Measurements from ENCODE around the gene FOCAD.
"Not testable (repeated sequence)": the region's sequence is repeated elsewhere in the genome, so short reads cannot be mapped to it uniquely, and the experiment has no call there.

The FOCAD gene

DNA sequence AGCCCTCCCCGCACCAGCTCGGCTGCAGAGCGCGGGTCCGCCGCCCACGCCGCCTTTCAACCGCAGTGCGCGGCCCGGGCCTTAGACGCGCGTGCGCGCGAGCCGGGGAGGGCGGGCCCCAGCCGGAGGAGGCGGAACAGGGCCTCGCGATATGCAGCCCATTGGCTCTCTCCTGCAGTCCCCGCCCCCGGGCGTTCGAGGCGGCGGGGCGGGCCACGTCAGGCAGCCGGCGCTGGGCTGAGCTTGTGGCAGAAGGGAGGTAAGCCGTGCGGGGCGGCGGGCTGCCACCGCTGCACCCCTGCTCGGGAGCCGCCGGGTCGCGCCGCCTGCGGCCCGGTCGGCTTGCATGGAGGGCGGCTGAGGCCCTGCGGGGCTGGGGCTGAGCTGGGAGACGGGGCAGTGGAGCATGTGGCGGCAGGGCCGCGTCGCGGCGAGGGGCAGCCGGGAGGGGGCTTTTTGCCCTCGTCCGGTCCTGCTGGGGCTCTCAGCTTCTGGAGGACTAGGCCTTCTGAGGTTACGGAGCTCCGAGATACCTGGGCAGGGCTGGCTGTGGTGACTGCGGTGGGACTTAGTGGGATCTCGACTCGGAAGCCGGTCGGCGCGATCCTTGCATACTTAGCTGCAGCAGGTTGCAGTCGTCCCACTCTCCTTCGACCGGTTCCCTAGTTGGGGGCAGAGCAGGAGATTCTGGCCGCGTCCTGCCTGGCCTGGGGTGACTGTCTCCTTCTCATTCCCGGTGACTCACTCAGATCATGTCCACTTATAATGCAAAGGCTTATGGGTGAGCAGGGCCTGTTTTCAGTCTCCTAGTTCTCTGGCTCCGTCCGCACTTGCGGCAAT lies at the start of gene FOCAD:
Gene FOCAD, plus strand, starts transcription at position 225 of the 840 bp plus-strand sequence. CDS start 31,095 bp downstream, outside the sequence.
- peak; percentile 93 for DNase-seq

DNA sequence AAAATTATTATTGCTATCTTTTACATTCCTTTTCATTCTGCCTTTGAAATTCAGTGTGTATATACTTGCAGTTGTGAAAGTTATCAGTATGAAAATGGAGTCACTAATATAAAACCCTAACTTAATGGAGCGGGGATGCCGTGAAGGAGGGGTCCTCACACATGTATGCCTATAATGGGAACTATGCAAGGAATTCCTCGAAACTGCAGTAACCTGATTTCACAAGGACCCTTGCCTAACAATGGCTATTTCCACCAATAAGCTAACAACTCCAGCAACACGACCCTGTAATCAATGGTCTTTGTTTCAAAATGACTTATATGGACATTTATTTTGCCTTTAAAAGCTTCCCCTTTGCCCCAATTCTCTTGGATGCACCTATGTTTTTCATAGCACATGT lies 49.2 kb upstream of the FOCAD start:
- DNase-seq, result no peak

- no peak for DNase-seq
These were observed 47.1 kb upstream of the FOCAD start for GRCh38 chr9:20636888-20637440.

- peak; percentile 69 for DNase-seq
These were observed 43.5 kb upstream of the FOCAD start for GRCh38 chr9:20640331-20641187.

- DNase-seq, result no peak
These were observed 42.0 kb upstream of the FOCAD start for GRCh38 chr9:20642045-20642444.

DNA sequence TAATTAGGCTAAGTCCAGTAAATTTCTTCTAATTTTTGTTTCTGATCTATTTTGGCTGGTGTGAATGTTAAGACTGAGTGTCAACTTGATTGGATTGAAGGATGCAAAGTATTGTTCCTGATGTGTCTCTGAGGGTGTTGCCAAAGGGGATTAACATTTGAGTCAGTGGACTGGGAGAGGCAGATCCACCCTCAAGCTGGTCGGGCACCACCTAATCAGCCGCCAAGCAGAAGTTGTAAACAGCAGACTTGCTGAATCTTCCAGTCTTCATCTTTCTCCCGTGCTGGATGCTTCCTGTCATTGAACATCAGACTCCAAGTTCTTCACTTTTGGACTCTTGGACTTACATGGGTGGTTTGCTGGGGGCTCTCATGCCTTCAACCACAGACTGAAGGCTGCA lies 40.4 kb upstream of the FOCAD start:
- no peak for DNase-seq

DNA sequence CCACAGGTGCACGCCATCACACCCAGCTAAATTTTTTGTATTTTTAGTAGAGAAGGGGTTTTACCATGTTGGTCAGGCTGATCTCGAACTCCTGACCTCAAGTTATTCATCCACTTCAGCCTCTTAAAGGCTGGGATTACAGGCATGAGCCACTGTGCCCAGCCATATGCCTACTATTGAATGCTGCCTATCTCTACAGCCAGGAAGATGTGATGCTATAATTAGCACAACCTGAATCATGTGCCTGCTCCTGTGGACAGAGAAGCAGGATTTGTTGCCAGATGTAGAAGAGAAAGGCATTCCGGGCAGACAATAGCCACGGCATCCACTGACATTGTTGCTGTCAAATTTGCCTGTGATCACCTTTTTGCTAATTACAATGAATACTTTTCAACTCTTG lies 37.4 kb upstream of the FOCAD start:
- no peak for DNase-seq

DNA sequence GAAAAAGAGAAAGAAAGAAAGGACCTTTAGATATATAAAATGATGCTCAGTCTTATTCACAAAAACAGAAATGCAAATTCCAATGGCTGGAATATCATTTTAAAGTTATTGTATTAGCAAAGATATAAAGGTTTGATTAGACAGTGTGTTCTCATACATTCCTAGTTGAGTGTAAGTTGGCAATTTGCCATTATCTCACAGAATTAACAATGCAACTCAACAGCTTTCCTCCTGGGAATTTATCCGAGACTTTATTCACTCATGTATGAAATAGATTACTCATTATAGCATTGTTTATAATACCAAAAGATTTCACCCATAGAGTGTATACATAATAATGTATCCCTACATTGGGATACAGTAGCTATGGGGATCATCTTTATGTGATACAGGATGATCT lies 34.7 kb upstream of the FOCAD start:
- DNase-seq, result no peak

DNA sequence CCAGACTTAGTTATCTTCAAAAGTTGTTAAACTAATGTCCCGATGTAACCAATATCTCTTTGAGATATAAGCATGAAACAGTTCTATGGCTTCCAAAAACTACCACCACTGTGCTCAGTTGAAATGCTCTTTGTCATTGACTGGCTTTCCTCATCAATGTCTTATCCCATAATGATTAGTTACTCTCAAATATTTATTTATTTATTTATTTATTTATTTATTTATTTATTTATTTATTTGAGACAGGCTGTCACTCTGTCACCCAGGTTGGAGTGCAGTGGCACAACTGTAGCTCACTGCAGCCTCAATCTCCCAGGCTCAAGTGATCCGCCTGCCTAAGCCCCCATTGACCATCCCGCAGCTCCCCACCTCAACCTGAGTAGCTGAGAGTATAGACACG lies 33.7 kb upstream of the FOCAD start:
- no peak for DNase-seq

- DNase-seq, result no peak
These were observed 33.2 kb upstream of the FOCAD start for GRCh38 chr9:20650750-20651299.

DNA sequence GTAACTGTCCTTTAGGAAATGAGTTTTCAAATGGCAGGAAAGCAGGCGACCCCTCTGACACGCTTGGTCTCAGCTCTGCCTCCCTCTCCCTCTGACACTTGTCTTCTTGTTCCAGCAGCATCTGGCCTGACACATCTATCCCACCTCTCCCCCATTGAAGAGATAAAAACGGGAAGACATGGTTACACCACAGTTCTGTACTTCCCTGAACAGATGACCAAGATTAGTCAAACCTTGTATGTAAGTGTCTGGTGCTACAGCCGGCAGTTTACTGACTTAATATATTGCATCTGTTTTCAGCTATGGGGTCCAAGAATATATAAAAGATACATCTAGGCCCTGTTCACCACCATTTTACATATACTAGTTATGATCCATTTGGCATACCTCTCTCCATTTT lies 32.1 kb upstream of the FOCAD start:
- no peak for DNase-seq

GRCh38 chr9:20658246-20658667 lies 25.8 kb upstream of the FOCAD start:
- DNase-seq, result peak; percentile 27

DNA sequence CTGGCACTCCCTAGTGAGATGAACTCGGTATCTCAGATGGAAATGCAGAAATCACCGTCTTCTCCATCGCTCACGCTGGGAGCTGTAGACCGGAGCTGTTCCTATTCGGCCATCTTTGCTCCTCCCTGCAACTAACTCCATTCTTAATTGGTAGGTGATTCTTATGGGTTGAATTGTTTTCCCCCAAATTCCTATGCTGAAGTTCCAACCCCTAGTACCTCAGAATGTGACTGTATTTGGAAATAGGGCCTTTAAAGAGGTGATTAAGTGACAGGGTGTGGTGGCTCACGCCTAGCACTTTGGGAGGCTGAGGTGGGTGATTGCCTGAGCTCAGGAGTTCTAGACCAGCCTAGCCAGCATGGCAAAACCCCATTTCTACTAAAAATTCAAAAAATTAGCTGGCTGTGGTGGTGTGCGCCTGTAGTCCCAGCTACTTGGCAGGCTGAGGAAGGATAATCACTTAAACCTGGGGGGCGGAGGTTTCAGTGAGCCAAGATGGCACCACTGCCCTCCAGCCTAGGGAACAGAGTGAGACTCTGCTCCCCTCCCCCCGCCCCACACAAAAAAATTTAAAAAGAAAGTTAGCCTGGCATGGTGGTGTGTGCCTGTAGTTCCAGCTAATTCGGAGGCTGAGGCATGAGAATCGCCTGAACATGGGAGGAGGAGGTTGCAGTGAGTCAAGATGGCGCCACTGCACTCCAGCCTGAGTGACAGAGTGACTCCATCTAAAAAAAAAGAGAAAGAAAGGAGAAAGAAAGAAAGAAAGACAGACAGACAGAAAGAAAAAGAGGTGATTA lies 25.2 kb upstream of the FOCAD start:
- no peak for DNase-seq

DNA sequence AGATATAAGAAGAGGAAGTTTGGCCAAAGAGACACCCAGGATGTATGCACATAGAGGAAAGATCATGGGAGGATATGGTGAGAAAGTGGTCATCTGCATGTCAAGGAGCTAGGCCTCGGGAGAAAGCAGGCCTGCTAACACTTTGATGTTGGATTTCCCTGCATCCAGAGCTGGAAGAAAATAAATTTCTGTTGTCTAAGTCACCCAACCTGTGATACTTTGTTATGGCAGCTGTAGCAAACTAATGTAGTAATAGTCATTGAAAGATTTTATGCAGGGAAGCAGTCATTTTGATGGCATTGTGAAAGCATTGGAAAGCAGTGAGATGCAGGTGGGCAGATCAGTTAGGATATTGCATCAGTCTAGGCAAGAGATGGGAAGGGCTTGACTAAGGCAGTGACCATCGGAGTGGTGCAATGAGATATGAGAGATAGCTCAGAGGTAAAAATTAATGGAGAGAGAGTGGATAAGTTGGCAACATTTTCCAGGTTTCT lies 24.5 kb upstream of the FOCAD start:
- no peak for DNase-seq

DNA sequence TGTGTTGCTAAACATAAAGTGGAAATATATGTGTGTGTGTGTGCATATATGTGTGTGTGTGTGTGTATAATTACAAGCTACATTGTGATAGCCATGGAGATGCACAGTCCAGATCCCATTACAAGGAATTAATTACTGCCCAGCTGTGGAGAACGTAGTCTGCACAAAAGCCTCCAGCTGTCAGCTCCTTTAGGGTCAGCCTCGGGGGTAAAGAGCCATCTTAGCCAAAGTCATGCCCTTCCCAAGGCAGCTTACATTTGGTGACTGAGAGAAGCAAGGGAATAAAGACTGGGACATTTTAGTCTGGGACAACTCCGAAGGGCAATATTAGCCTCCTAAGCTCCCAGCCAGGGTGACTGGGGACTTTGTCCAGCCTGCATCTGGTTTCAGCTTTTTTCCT lies 21.9 kb upstream of the FOCAD start:
- DNase-seq, result no peak

- no peak for DNase-seq
These were observed 20.9 kb upstream of the FOCAD start for GRCh38 chr9:20663133-20663532.

DNA sequence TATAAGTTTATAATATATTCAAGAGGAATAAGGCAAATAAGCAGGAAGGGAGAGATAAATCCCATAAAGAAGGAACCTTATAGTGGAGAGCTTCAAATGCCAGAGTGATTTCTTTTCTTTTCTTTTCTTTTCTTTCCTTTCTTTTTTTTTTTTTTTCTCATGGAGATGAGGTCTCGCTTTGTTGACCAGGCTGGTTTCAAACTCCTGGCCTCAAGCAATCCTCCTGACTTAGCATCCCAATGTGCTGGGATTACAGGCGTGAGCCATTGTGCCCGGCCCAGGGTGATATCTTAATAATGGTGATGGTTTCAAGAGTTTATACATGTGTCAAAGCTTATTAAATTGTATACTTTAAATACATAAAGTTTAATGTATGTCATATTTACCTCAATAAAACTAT lies 19.6 kb upstream of the FOCAD start:
- no peak for DNase-seq

GRCh38 chr9:20670395-20670794 lies 13.7 kb upstream of the FOCAD start:
- no peak for DNase-seq

DNA sequence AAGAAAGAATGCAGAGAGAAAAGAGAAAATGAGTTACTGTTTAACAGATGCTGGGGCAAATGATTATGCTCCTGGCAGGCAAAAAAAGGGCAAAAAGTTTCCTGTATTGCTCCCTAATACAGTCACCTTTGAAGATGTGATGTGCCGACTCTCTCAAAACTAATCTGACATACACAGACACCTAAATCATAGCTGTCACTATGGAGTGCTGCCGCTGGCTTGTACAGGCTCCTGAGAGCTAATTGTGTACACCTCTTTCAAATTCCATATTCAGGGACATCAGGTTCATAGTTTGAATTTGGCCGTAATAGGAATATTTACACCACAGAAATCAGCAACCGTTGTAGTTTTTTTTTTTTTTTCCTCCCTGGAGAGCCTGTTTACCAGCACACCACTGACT lies 12.4 kb upstream of the FOCAD start:
- DNase-seq, result no peak

DNA sequence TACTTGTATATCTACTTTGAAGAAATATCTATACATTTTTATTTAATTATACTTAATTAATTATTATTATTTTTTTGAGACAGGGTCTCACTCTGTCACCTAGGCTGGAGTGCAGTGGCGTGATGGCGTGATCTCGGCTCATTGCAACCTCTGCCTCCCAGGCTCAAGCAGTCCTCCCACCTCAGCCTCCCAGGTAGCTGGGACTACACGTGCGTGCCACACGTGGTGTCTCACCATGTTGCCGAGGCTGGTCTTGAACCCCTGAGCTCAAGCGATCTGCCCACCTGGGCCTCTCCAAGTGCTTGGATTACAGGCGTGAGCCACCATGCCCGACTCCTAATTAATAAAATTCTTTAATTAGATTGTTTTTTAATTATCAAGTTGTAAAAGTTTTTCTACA lies 10.5 kb upstream of the FOCAD start:
- DNase-seq, result not testable (repeated sequence)

- no peak for DNase-seq
These were observed 2.6 kb upstream of the FOCAD start for GRCh38 chr9:20681467-20681866.

DNA sequence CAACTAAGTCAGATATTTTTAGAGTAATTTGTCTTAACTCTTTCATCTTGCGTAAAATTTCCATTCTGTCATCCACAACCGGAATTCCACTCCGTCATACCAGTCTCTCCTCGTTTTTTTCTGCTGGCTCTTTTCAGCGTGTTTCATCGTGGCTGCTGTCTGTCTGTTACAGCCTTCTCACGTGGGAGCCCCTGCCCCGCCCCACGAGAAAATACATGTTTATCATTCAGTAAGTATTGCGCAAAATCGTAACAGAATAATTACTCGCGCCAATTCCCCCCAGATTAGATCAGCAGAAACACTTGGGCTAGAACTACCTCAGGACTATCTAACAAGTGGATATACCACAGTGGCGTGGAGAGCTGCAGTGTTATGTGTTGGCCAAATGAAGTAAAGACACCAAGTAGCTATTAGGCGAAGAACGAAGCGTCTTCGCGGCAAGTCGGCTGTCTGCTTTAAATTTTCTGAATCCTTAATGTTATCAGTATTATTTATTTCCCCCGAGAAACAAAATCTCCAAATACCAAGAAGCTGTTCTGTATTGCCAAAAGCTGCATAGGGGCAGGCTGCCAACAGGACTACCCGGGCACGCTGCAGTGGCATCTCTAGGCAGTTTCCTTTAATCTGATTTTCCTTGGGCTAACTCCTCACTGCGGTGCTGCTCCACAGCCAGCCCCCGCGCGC lies 566 bp upstream of the FOCAD start:
- peak; percentile 19 for DNase-seq

Data from activated CD4-positive, alpha-beta T cell treated with anti-CD3 and anti-CD28 coated beads for 1 hour (primary cell).